CD4-positive, alpha-beta memory T cell (primary cell): ENCODE measurements around the gene AVPI1. TPM values are rescaled to one million over a fixed set of nuclear protein-coding genes. Genes with fewer than 3 reads are reported as not detected.

Experiments used
- CTCF ChIA-PET: fragments of 350-600 bp; sonication (Branson Sonifier 250); formaldehyde crosslinking; loops from one replicate; lab custom pipeline; 2021; ENCODE audit warnings: inconsistent platforms; ENCODE audit not compliant: partially characterized antibody; lab: Charles Lee
- POLR2A ChIA-PET: fragments of 350-600 bp; sonication (Branson Sonifier 250); formaldehyde crosslinking; loops from one replicate; lab custom pipeline; 2021; ENCODE audit not compliant: partially characterized antibody; lab: Charles Lee
- DNase-seq, 5 donors: peaks; one replicate each; pipeline versions ENCODE4 v3.0.0 to v3.0.0-alpha.2; 2020 to 2022; ENCODE audit warnings: mixed read lengths in 1 of 5
- H3K27ac ChIP-seq: one replicate; pipeline ENCODE4 v1.7.0; 2013; ENCODE audit warnings: low read depth, low read length
- H3K27me3 ChIP-seq: 2 replicates; pipeline ENCODE4 v1.7.0; 2013; ENCODE audit warnings: mild to moderate bottlenecking, low read length, moderate library complexity; ENCODE audit not compliant: insufficient read depth
- H3K36me3 ChIP-seq: 2 replicates; pipeline ENCODE4 v1.7.0; 2013; ENCODE audit warnings: mild to moderate bottlenecking, low read length, moderate library complexity; ENCODE audit not compliant: insufficient read depth
- H3K4me1 ChIP-seq: 2 replicates; pipeline ENCODE4 v1.7.0; 2013; ENCODE audit warnings: mild to moderate bottlenecking, low read length, moderate library complexity; ENCODE audit not compliant: insufficient read depth
- H3K4me3 ChIP-seq, 2 donors: one replicate each; pipeline ENCODE4 v1.7.0; 2013; ENCODE audit warnings: low read length in 2 of 2, mild to moderate bottlenecking in 1 of 2
- H3K9me3 ChIP-seq, 2 donors: one replicate each; pipeline ENCODE4 v1.7.0; 2013; ENCODE audit warnings: low read length in 2 of 2, control low read depth in 1 of 2; ENCODE audit not compliant: control insufficient read depth in 1 of 2
- H3K27ac Mint-ChIP-seq, 7 donors: one replicate each; pipeline ENCODE4 v1.8.0; 2020 to 2021; ENCODE audit warnings: mixed read lengths in 7 of 7, mild to moderate bottlenecking in 6 of 7, inconsistent platforms in 3 of 7, moderate library complexity in 3 of 7
- H3K27me3 Mint-ChIP-seq, 2 donors: one replicate each; pipeline ENCODE4 v1.8.0; 2020 to 2021; ENCODE audit warnings: mixed read lengths in 2 of 2
- H3K36me3 Mint-ChIP-seq, 2 donors: one replicate each; pipeline ENCODE4 v1.8.0; 2020 to 2021; ENCODE audit warnings: mixed read lengths in 2 of 2, inconsistent platforms in 1 of 2, mild to moderate bottlenecking in 1 of 2
- H3K4me1 Mint-ChIP-seq, 4 donors: one replicate each; pipeline ENCODE4 v1.8.0; 2020 to 2021; ENCODE audit warnings: mixed read lengths in 4 of 4, mild to moderate bottlenecking in 1 of 4
- H3K4me3 Mint-ChIP-seq, 8 donors: one replicate each; pipeline ENCODE4 v1.8.0; 2020 to 2021; ENCODE audit warnings: mixed read lengths in 8 of 8, mild to moderate bottlenecking in 7 of 8, moderate library complexity in 6 of 8, inconsistent platforms in 3 of 8
- H3K9me3 Mint-ChIP-seq, 8 donors: one replicate each; pipeline ENCODE4 v1.8.0; 2020 to 2021; ENCODE audit warnings: mixed read lengths in 8 of 8, mild to moderate bottlenecking in 5 of 8, inconsistent platforms in 3 of 8, moderate library complexity in 1 of 8
- intact Hi-C: fragments of 100-400 bp; cut with micrococcal nuclease; formaldehyde crosslinking; loops from one replicate; pipeline ENCODE4 v1.15.1; 2023
- polyA plus RNA-seq, 2 donors: library from polyadenylated mRNA; unstranded; fragments of 300-500 nt; fragmentation: Illumina TruSeq; gene quantifications; one replicate each; pipeline ENCODE4 v1.2.3, GENCODE V29; 2021
- total RNA-seq, 2 experiments: library from RNA; stranded (reverse); gene quantifications; one replicate each; pipeline ENCODE4 v1.2.3, GENCODE V29; 2021

AVPI1 gene
- total RNA-seq (1 to 10 TPM; 1.9 to 2.2 TPM), polyA plus RNA-seq (1 to 10 TPM; 1.8 to 5.6 TPM)

GRCh38 chr10:97686962-97687784 is at the start of gene AVPI1:
Gene AVPI1 (minus strand): TSS chr10:97687241. CDS start chr10:97679905, 7,336 bp downstream.
- Mint-ChIP-seq H3K9me3 (no peaks in the 10 kb centered on the region), H3K27ac (peak within 1 kb of the TSS; percentile 64 to 96 (median 92)), H3K36me3 (no peaks in the 10 kb centered on the region), H3K4me1 (peaks cover 5 to 15% (median 10%) of the 10 kb centered on the region in 4 donors), H3K27me3 (no peaks in the 10 kb centered on the region), H3K4me3 (peak within 1 kb of the TSS; percentile 84 to 92 (median 88))
- no peaks in the 10 kb centered on the region for H3K9me3 ChIP-seq
- ChIA-PET POLR2A (interaction anchor here (0.7 to 3.5 kb wide), 19 partner anchors 8 to 448 kb away, joined by 3 to 41 read pairs (median 4); partner anchors contain the start of genes FRAT1, GOLGA7B, MARVELD1 and PI4K2A), CTCF (interaction anchor here (0.8 to 8.3 kb wide), 13 partner anchors 10 to 286 kb away, joined by 3 to 118 read pairs (median 4); partner anchors contain the start of genes MARVELD1 and ZFYVE27)
- H3K4me3 ChIP-seq = peak within 1 kb of the TSS; percentile 86 to 87
- H3K27ac ChIP-seq = peak within 1 kb of the TSS; percentile 71
- peaks cover 29% of the 10 kb centered on the region for H3K4me1 ChIP-seq
- intact Hi-C loops = loop anchor here (1.0 to 2.0 kb wide), 5 partner anchors 47 to 188 kb away; partner anchors contain the start of genes MMS19, MORN4, PI4K2A and UBTD1
- peak; percentile 96 to 97 (median 97) for DNase-seq
- H3K27me3 ChIP-seq = no peaks in the 10 kb centered on the region
- no peaks in the 10 kb centered on the region for H3K36me3 ChIP-seq

DNA sequence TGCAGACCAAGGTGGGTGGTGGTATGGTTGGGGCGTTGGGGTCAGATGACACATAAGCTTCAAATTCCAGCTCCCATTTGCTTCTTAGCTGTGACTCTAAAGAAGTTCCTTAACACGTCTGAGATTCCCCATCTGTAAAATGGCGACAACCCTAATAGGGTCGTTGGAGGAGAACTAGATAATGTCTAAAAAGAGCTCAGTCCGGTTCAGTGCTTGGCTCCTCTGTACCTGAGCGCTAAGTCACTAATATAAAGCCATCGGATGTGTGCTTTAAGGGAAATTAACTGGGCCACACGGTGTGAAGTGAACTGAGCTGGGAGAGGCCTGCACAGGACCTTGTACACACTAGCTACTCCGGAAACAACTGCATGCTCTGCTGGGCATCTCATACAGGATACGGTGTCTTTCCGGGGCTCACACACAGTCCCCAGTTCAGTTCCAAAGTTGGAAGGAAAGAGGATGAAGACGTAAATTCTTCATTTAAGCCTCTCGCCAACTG is 49.4 kb upstream of the AVPI1 start:
- peak overlapping the region; percentile 94 to 99 (median 98) for H3K27ac Mint-ChIP-seq
- H3K9me3 ChIP-seq = no peaks in the 10 kb centered on the region
- peaks cover 12 to 37% of the 10 kb centered on the region in 2 donors for H3K36me3 Mint-ChIP-seq
- intact Hi-C loops = loop anchor here (2.0 kb wide), 1 partner anchor 50 kb away; the partner anchor contains the start of gene AVPI1
- no peaks in the 10 kb centered on the region for H3K27me3 Mint-ChIP-seq
- H3K4me3 ChIP-seq = peak overlapping the region; percentile 86 to 87
- POLR2A ChIA-PET = interaction anchor here (0.5 to 2.3 kb wide), 21 partner anchors 9 to 1647 kb away, joined by 3 to 41 read pairs (median 4); partner anchors contain the start of genes AVPI1, GOLGA7B, MARVELD1 and PI4K2A
- peak overlapping the region; percentile 92 for H3K27ac ChIP-seq
- peaks cover 8% of the 10 kb centered on the region for H3K36me3 ChIP-seq
- H3K4me3 Mint-ChIP-seq = peak overlapping the region; percentile 96 to 99 (median 98)
- H3K27me3 ChIP-seq = no peaks in the 10 kb centered on the region
- H3K4me1 ChIP-seq = peaks cover 36% of the 10 kb centered on the region
- H3K9me3 Mint-ChIP-seq = no peaks in the 10 kb centered on the region
- CTCF ChIA-PET = interaction anchor here (0.6 to 15.3 kb wide), 11 partner anchors 8 to 178 kb away, joined by 3 to 436 read pairs (median 3); partner anchors contain the start of genes AVPI1 and MARVELD1
- DNase-seq = no peak
- peaks cover 37 to 55% (median 47%) of the 10 kb centered on the region in 4 donors for H3K4me1 Mint-ChIP-seq

GRCh38 chr10:97734021-97734420 is 47.0 kb upstream of the AVPI1 start:
- H3K4me1 ChIP-seq = peaks cover 18% of the 10 kb centered on the region
- POLR2A ChIA-PET = interaction anchor here (0.6 kb wide), 2 partner anchors 10 to 47 kb away, joined by 3 read pairs; partner anchors contain the start of gene AVPI1

GRCh38 chr10:97733256-97733655 is 46.2 kb upstream of the AVPI1 start:
- Histone ChIP-seq H3K36me3 (no peaks in the 10 kb centered on the region), H3K9me3 (no peaks in the 10 kb centered on the region), H3K27me3 (no peaks in the 10 kb centered on the region), H3K27ac (no peak overlapping the region), H3K4me1 (peaks cover 11% of the 10 kb centered on the region), H3K4me3 (no peak overlapping the region)
- no peak overlapping the region for H3K27ac Mint-ChIP-seq
- CTCF ChIA-PET = interaction anchor here (0.7 to 15.3 kb wide), 11 partner anchors 11 to 59 kb away, joined by 3 to 436 read pairs (median 4); partner anchors contain the start of genes AVPI1 and MARVELD1
- H3K27me3 Mint-ChIP-seq = peaks cover 4 to 7% of the 10 kb centered on the region in 2 donors
- peaks cover 19 to 28% (median 23%) of the 10 kb centered on the region in 4 donors for H3K4me1 Mint-ChIP-seq
- POLR2A ChIA-PET = interaction anchor here (0.6 to 1.1 kb wide), 3 partner anchors 11 to 46 kb away, joined by 3 to 5 read pairs (median 3); partner anchors contain the start of gene AVPI1
- H3K9me3 Mint-ChIP-seq = no peaks in the 10 kb centered on the region
- no peak for DNase-seq
- H3K4me3 Mint-ChIP-seq = no peak overlapping the region
- H3K36me3 Mint-ChIP-seq = peaks cover 0 to 17% of the 10 kb centered on the region in 2 donors
- intact Hi-C loops = no loop called here

More at GRCh38 chr10:97734021-97734420, 47.0 kb upstream of the AVPI1 start:
- no peak overlapping the region for H3K27ac ChIP-seq
- CTCF ChIA-PET = interaction anchor here (0.7 to 15.3 kb wide), 10 partner anchors 8 to 57 kb away, joined by 3 to 436 read pairs (median 5); partner anchors contain the start of genes AVPI1 and MARVELD1
- H3K4me3 Mint-ChIP-seq = peak overlapping the region in 1 of 8 donors; percentile 22
- no peaks in the 10 kb centered on the region for H3K27me3 ChIP-seq
- H3K27me3 Mint-ChIP-seq = peaks cover 4 to 5% of the 10 kb centered on the region in 2 donors
- no peak for DNase-seq
- H3K4me3 ChIP-seq = no peak overlapping the region
- no peaks in the 10 kb centered on the region for H3K9me3 ChIP-seq
- intact Hi-C loops = no loop called here
- H3K36me3 ChIP-seq = no peaks in the 10 kb centered on the region
- peaks cover 0 to 17% of the 10 kb centered on the region in 2 donors for H3K36me3 Mint-ChIP-seq
- H3K4me1 Mint-ChIP-seq = peaks cover 23 to 33% (median 27%) of the 10 kb centered on the region in 4 donors
- H3K9me3 Mint-ChIP-seq = no peaks in the 10 kb centered on the region
- H3K27ac Mint-ChIP-seq = peak overlapping the region in 3 of 7 donors; percentile 13 to 49 (median 31)

DNA sequence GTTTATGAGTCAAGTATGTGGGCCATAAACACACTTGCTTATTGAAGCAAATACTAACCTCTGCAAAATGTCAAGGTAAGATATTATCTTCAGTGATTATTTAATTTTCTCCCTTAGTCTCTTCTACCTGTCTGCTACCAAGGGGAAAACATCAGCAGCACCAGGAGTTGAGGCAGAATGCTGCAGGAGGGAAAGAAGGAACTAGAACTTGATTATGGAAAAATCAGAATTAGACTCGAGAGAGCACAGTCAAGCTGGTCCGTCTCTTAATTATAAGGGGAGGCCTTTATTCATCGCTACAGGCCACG is 45.0 kb upstream of the AVPI1 start:
- H3K27me3 Mint-ChIP-seq = peaks cover 4 to 7% of the 10 kb centered on the region in 2 donors
- Histone ChIP-seq H3K27me3 (no peaks in the 10 kb centered on the region), H3K27ac (no peak overlapping the region), H3K9me3 (no peaks in the 10 kb centered on the region), H3K4me3 (no peak overlapping the region), H3K4me1 (peaks cover 4% of the 10 kb centered on the region), H3K36me3 (no peaks in the 10 kb centered on the region)
- peak overlapping the region in 1 of 8 donors; percentile 40 for H3K4me3 Mint-ChIP-seq
- H3K9me3 Mint-ChIP-seq = no peaks in the 10 kb centered on the region
- no peak overlapping the region for H3K27ac Mint-ChIP-seq
- CTCF ChIA-PET = interaction anchor here (1.0 to 15.3 kb wide), 8 partner anchors 9 to 160 kb away, joined by 3 to 436 read pairs (median 14); partner anchors contain the start of genes ANKRD2, AVPI1 and MARVELD1
- intact Hi-C loops = no loop called here
- POLR2A ChIA-PET = interaction anchor here (1.0 to 2.5 kb wide), 3 partner anchors 45 to 54 kb away, joined by 3 to 8 read pairs (median 5); partner anchors contain the start of gene AVPI1
- H3K4me1 Mint-ChIP-seq = peaks cover 11 to 17% (median 14%) of the 10 kb centered on the region in 4 donors
- peaks cover 0 to 8% of the 10 kb centered on the region in 2 donors for H3K36me3 Mint-ChIP-seq
- no peak for DNase-seq

DNA sequence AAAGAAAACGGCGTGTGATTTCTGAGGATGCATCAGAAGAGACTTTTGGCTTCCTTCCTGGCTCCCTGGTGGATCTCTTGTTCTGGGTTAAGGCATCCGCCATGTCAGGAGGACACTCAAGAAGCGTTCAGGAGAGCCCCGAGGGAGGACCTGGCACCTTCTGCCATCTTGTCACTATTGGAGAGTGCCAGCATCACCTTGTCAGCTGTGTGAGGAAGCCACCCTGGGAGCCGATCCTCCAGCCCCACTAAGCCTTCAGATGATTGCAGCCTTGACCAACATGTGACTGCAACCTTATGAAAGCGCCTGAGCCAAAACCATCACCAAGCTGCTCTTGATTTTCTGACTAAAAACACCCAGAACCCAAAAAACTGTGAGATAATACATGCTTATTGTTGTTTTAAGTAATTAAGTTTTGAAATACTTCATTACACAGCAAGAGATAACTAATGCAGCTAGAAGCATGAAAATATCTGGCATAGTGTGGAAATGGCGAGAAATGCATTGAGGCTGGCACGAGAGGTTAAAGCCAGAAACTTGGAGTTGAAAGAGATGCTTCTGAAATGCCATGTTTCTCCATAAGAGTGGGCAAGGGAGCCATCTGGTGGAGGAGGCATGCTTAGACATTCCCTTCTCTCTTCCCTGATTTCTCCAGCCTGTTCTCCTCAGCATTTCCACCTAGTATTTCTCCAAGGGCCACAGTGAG is 44.5 kb upstream of the AVPI1 start:
- Mint-ChIP-seq H3K4me3 (peak overlapping the region in 1 of 8 donors; percentile 40), H3K4me1 (peaks cover 7 to 12% (median 11%) of the 10 kb centered on the region in 4 donors), H3K27ac (no peak overlapping the region), H3K9me3 (no peaks in the 10 kb centered on the region), H3K36me3 (peaks cover 0 to 3% of the 10 kb centered on the region in 2 donors), H3K27me3 (peaks cover 4 to 7% of the 10 kb centered on the region in 2 donors)
- ChIA-PET POLR2A (interaction anchor here (1.0 to 2.5 kb wide), 3 partner anchors 44 to 55 kb away, joined by 3 to 8 read pairs (median 3); partner anchors contain the start of gene AVPI1), CTCF (interaction anchor here (1.0 to 15.3 kb wide), 9 partner anchors 8 to 159 kb away, joined by 3 to 436 read pairs (median 10); partner anchors contain the start of genes ANKRD2, AVPI1 and MARVELD1)
- Histone ChIP-seq H3K27ac (no peak overlapping the region), H3K9me3 (no peaks in the 10 kb centered on the region), H3K36me3 (no peaks in the 10 kb centered on the region), H3K4me3 (no peak overlapping the region), H3K27me3 (no peaks in the 10 kb centered on the region), H3K4me1 (peaks cover 2% of the 10 kb centered on the region)
- peak; percentile 48 to 58 (median 55) for DNase-seq
- intact Hi-C loops = loop anchor here (1.0 kb wide), 4 partner anchors 17 to 55 kb away; no protein-coding TSS in a partner anchor
